ENCODE data around the gene TMPRSS9. TPM values are rescaled to one million over a fixed set of nuclear protein-coding genes. Genes with fewer than 3 reads are reported as not detected.
A peak's percentile ranks its signal among the peaks of the same experiment; 100 is the strongest.

TMPRSS9 gene
- total and polyA plus RNA-seq, 2 of the 13 experiments (the other 11 are each of a cell fraction or from before 2014, with no cell fraction given): 2.5 to 5.2 TPM

GRCh38 chr19:2385053-2385721, 25.1 kb downstream of the TMPRSS9 start (continued):
- TF ChIP-seq ATF3 (CRISPR knock-in tag; IDR thresholded peaks at IDR 0.05): peak; percentile 74
- no peak for TF ChIP-seq ARHGAP35 (CRISPR knock-in tag; IDR thresholded peaks at IDR 0.05; ENCODE audit: borderline replicate concordance)
- TF ChIP-seq ZNF784 (CRISPR knock-in tag; IDR thresholded peaks at IDR 0.05; ENCODE audit: borderline replicate concordance): 0 out of 2 replicates have a peak, but pooled peaks have one; percentile 40
- peak; percentile 79 for TF ChIP-seq MNT (IDR thresholded peaks at IDR 0.05)
- TF ChIP-seq SMC3 (IDR thresholded peaks at IDR 0.05; ENCODE audit: low read length): no peak
- peak; percentile 43; the same call in 1 of the 2 replicates for TF ChIP-seq JUN (CRISPR knock-in tag; IDR thresholded peaks at IDR 0.05)
- TF ChIP-seq SRSF9 (IDR thresholded peaks at IDR 0.05; ENCODE audit: borderline replicate concordance, insufficient read depth, low read depth, low read length, poor library complexity, severe bottlenecking): no peak
- TF ChIP-seq ZNF7 (CRISPR knock-in tag; IDR thresholded peaks at IDR 0.05): no peak
- TF ChIP-seq ZNF24 (IDR thresholded peaks at IDR 0.05): 0 out of 2 replicates have a peak, but pooled peaks have one; percentile 32
- peak; percentile 40 to 64; a peak in 3 of 4 replicates for TF ChIP-seq MAFK (conservative IDR thresholded peaks at IDR 0.05 in 1 of 2, IDR thresholded peaks at IDR 0.05 in 1 of 2; ENCODE audit: low read length in 2 of 2)
- TF ChIP-seq ELF1 (CRISPR knock-in tag; IDR thresholded peaks at IDR 0.05): peak; percentile 66
- TF ChIP-seq ZZZ3 (CRISPR knock-in tag; IDR thresholded peaks at IDR 0.05; ENCODE audit: borderline replicate concordance): no peak
- 0 out of 2 replicates have a peak, but pooled peaks have one; percentile 57 for TF ChIP-seq ZSCAN21 (CRISPR knock-in tag; IDR thresholded peaks at IDR 0.05; ENCODE audit: borderline replicate concordance)
- TF ChIP-seq MIER3 (CRISPR knock-in tag; IDR thresholded peaks at IDR 0.05; ENCODE audit: borderline replicate concordance): peak; percentile 28; the same call in 1 of the 2 replicates
- TF ChIP-seq HINFP (CRISPR knock-in tag; IDR thresholded peaks at IDR 0.05; ENCODE audit: low read depth): no peak
- peak; percentile 92; the same call in 1 of the 2 replicates for TF ChIP-seq KDM1A (CRISPR knock-in tag; IDR thresholded peaks at IDR 0.05)
- TF ChIP-seq ZNF44 (CRISPR knock-in tag; IDR thresholded peaks at IDR 0.05): no peak
- TF ChIP-seq MYNN (CRISPR knock-in tag; IDR thresholded peaks at IDR 0.05; ENCODE audit: low read depth): no peak
- TF ChIP-seq ELF4 (CRISPR knock-in tag; IDR thresholded peaks at IDR 0.05; ENCODE audit: borderline replicate concordance): 0 out of 2 replicates have a peak, but pooled peaks have one; percentile 18
- TF ChIP-seq ELF3 (CRISPR knock-in tag; IDR thresholded peaks at IDR 0.05): peak; percentile 67
- no peak for TF ChIP-seq MAZ (IDR thresholded peaks at IDR 0.05; ENCODE audit: borderline replicate concordance, low read depth, low read length)
- TF ChIP-seq MAZ (CRISPR knock-in tag; IDR thresholded peaks at IDR 0.05; ENCODE audit: low read depth): peak; percentile 46; the same call in 1 of the 2 replicates
- peak; percentile 27; the same call in 1 of the 2 replicates for TF ChIP-seq ZNF747 (CRISPR knock-in tag; IDR thresholded peaks at IDR 0.05; ENCODE audit: borderline replicate concordance)
- no peak for TF ChIP-seq NONO (IDR thresholded peaks at IDR 0.05)
- 0 out of 2 replicates have a peak, but pooled peaks have one; percentile 41 for TF ChIP-seq NONO (CRISPR knock-in tag; conservative IDR thresholded peaks at IDR 0.05)
